ENCODE results near the gene SCNN1A.

Gene SCNN1A

DNA sequence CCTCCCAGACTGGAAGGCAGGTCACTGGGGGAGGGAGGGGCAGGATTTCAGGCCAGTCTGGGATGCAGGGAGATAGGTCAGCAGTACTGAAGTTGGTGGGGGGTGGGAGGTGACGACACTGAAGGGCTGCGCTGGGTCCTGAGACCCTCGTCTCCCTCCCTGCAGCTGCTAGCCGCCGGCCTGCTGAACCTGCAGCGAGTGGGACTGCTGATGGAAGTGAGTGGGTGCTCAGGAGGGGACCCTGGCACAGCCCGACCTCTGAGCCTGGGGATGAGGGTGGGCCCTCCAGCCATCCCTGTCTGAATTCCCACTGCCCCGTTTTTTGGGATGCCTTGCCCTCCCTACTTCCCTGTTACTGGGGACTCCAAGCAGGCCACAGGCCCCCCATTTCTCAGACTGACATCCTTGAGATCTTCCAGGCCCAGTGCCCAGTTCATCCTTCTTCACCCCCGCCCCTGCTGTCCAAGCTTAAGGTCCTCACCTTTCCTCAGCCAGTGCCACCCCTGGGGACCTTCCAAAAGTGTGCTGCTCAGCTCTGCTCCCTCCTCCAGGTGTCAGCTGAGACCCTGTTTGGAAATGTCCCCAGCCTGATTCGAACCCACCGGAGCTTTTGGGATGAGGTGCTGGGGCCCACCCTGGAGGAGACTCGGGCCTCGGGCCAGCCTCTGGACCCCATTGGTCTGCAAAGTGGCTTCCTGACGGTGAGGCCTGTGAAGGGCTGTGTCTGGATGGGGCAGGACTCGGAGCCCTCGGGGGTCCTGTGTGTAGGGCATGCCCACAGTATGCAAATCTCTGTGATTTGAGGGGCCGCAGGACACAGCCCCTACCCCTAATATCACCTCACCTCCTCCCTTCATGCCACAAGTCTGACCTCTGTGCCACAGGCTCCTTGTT lies 59.4 kb downstream of the SCNN1A start:
- no peak for DNase-seq

DNA sequence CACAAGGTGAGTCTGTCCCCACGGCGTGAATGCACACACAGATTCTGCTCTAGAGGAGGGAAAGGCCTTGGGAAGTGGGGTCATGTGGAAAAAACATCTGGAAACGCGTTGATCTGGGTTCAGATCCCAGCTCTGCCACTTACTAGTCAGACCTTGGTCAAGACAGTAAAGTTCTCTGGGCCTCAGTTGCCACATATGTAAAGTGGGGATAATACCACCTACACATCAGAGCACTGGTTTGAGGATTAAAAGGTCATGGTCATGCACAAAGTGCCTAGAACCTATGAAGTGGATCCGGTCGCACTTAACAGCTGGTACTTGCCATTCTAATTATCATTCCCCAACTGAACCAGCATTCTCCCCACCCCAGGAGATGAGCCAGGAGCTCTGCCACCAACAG lies 60.2 kb downstream of the SCNN1A start:
- no peak for DNase-seq

DNA sequence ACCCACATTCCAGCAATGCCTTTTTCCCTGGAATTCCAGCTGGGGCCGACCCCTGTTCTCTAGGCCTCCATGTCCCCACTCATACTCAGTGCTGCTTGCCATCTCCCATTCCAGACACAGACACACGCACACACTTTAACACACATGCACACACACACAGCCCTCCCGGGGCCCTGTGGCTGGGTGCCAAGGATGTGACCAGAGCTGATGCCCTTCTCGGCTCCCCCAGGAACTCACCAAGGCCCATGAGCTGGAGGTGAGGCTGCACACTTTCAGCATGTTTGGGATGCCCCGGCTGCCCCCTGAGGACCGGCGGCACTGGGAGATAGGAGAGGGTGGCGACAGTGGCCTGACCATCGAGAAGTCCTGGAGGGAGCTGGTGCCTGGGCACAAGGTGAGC lies 60.6 kb downstream of the SCNN1A start:
- no peak for DNase-seq

DNA sequence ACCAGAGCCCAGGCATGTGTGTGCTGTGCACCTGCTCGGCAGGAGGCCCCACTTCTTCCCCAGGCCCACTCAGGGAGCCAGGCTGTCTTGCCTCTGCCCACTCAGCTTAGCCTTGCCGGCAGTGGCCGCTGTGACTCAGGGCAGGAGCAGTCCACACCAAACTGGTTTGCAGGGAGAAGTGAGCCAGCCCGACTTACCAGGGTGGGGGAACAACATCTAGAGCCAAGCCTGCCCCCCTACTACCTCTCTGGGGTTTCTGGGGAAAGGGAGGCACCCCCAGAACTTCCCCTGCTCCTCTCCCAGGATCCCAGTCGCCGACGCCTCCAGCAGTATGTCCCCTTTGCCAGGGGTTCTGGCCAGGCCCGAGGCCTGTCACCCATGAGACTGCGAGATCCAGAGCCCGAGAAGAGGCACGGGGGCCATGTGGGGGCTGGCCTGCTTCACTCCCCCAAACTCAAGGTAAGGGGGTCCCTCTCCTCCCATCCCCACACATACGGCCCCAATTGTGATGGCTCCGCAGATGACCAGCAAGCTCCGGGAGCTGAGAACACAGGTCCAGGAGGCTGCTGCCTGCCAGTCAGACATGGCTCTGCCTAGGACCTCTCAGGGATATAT lies 61.9 kb downstream of the SCNN1A start:
- no peak for DNase-seq

DNA sequence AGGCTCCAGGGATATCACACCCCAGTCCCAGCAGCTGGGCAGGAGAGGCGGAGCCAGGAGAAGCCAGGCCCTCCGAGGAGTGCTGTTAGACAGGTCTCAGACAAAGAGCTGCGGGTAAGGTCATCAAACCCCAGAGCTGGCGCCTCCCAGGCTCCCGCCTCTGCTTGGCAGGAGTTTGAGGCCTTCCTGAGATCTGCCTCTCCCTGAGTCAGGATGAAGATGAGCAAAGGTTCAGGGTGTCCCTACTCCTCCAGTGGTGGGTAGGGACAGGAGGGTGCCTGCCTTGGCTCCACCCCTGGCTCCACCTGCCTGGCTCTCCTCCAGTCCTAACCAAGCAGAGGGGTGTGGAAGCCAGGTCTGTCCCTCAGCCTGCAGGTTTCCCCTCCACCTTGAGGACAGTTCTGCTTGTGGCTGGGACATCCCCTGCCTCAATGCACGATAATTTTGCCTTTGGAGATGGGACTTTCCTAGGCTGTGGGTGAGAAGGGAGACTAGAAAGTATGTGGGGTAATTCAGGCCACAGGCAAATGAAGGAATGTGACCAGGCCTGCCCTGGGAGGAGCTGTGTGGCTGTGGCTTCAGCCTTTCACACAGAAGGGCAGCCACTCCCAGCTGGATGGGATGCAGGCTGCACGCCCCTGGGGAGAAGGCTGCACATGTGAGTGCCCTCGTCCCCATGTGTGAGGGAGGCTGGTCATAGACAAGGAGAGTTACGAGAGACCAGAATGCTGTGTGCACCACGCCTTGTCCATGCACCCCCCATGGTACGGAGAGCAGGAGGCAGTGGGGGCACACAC lies 62.6 kb downstream of the SCNN1A start:
- peak; percentile 45 for DNase-seq

DNA sequence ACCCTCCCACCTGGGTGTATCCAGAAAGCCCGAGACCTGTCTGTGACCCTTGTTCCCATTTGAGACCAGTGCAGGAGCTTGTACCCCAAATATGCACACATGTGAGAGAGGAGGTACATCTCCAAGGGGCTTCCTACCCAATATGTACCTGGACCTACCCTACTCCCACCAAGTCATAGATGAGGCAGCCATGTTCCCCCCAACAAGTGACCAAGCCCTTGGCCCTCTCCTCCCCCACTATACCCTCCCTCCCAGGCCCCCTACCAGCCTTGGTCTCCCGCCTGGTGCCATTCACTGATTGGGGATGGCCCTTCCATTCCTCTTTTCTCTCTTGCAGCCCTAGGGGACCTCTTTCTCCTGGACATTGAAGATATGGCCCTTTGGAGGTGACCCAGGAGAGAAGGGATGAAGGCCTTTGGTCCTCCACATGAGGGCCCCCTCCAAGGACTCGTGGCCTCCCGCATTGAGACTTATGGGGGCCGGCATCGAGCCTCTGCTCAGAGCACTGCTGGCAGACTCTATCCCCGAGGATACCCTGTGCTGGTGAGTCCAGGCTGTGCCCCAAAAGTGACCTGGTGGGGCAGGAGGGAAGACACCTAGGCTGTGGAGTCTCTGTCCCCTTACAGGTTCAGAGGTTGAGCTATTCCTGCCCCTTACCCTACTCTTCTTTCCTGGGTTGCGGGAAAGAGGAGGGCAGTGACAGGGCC lies 63.4 kb downstream of the SCNN1A start:
- DNase-seq, result no peak

- no peak for DNase-seq
These were observed 64.4 kb downstream of the SCNN1A start for GRCh38 chr12:6310771-6311610.

DNA sequence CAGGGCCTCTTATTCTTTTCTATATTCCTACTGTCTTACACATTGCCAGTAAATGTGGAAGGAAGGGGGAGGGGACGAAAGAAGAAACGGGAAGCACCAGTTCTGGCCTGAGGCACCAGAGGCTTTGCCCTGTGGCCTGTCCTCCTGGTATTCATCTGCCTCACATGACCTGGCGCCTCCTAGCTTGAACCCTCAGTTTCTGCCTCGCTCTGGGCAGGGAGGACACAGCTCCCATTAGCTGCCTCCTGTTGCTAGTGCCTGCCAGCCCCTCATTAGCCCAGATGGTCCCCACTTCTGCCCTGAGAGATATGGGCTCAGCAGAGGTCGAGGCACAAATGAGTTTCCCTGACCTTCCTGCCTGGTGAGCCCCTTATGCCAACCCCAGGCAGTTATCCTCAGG lies 67.8 kb downstream of the SCNN1A start:
- no peak for DNase-seq

GRCh38 chr12:6306599-6307220 lies 68.7 kb downstream of the SCNN1A start:
- no peak for DNase-seq

DNA sequence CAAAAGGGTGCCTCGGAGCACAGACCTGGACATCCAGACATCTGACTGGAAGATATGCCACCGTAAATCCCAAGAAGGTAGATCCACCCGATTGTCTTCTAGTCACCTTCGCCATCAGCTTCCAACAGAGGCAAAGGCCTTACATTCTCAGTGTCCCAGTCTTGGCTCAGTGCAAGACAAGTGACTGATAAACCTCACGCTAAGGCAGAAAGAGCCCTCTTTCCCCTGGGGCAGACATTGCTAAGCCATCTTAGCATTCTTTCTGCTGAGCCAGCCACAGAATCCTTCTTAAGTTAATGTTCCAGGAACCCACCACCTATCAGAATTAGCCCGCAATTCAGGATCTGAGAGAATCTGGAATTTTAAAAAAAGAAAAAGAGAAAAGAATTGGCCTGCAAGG lies 69.2 kb downstream of the SCNN1A start:
- DNase-seq, result no peak

DNA sequence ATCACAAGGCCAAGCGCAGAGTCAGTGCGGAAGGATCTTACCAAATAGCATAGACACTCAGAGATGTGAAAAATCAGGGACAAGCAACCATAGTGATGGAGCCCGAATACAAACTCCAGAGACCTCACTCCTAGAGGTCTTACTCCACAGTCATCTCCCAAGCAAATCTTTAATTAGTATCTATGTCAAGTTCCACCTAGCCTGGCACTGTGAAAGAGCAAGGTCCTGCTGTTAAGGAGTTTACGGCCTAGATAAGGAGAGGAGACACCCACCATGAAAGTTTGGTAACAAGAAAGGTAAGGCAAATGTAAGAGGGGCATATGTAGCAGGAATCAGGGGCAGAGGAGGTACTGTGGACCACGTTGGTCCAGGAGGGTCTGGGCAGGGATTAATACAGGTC lies 72.3 kb downstream of the SCNN1A start:
- no peak for DNase-seq

DNA sequence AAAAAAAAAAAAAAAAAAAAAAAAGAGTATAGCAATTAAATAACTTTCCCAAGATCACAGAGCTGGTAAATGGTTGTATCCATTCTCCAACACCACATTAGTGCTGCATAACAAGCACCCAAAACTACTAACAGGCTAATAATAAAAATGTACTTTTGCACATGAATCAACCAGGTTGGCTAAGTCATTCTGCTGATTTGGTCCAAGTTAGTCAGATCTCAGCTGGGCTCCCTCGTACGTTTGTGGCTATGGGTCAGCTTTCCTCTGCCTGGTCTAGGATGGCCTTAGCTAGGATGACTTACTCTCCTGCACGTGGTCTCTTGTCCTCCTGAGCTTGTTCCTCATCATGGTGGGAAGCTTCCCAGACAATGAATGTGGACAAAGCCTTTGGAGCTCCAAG lies 72.7 kb downstream of the SCNN1A start:
- DNase-seq, result no peak

DNA sequence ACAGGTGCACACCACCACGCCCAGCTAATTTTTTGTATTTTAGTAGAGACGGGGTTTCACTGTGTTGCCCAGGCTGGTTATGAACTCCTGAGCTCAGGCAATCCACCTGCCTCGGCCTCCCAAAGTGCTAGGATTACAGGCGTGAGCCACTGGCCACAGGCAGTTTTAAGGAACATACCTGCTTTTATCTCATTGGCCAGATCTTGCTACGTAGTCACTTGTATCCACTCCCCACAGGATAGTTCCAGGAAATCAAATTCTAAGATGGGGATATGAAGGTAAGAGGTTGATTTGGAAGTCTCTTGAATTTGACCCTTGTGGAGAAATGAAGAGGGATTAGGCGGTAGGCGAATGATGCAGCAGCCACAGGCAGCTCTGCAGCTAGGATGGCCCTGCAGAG lies 73.6 kb downstream of the SCNN1A start:
- DNase-seq, result no peak

GRCh38 chr12:6297170-6297569 lies 78.2 kb downstream of the SCNN1A start:
- no peak for DNase-seq
